A549 (cell line): ENCODE results near the gene TECPR2. TPM values are rescaled to one million over a fixed set of nuclear protein-coding genes. Genes with fewer than 3 reads are reported as not detected.

Experiments used
- ATAC-seq, 2 experiments: fragments of 200-7000 bp in 1 of 2; fragments of >200 bp in 1 of 2; cut with Nextera tagmentation in 1 of 2; cut with Tn5 transposase in 1 of 2; 3 replicates each; pipeline versions ENCODE4 v1.8.0 to v1.9.1; 2018 to 2020; ENCODE audit warnings: mild to moderate bottlenecking in 1 of 2, moderate library complexity in 1 of 2
- CTCF ChIA-PET: fragments of 300-600 bp; sonication (Branson Sonifier 250); formaldehyde crosslinking; extraction: SDS; loops from one replicate; lab custom pipeline; 2021; ENCODE audit warnings: antibody characterized with exemption, inconsistent platforms; lab: Yijun Ruan, JAX
- POLR2A ChIA-PET: fragments of 350-600 bp; formaldehyde crosslinking; extraction: SDS; loops from one replicate; lab custom pipeline; 2021; ENCODE audit warnings: antibody characterized with exemption, inconsistent platforms; lab: Yijun Ruan, JAX
- DNase-seq, 2 experiments: peaks; one replicate each; pipeline versions ENCODE4 v3.0.0 to v3.0.0-alpha.2; 2011 to 2016; ENCODE audit warnings: low read depth in 1 of 2, low spot score in 1 of 2
- FAIRE-seq: peaks from 2 replicates; lab custom pipeline; 2011; peaks lifted over from hg19 to GRCh38; lab: Jason Lieb, UNC
- H3K27ac ChIP-seq, 2 experiments: fragments of >200 bp; sonication (Bioruptor Twin); formaldehyde crosslinking; 3 replicates each; pipeline ENCODE4 v1.5.1; 2016 to 2017
- H3K4me1 ChIP-seq: fragments of >200 bp; sonication (Bioruptor Twin); formaldehyde crosslinking; 3 replicates; pipeline ENCODE4 v1.6.1; 2016
- H3K4me2 ChIP-seq: fragments of >200 bp; sonication (Bioruptor Twin); formaldehyde crosslinking; 3 replicates; pipeline ENCODE4 v1.6.1; 2016
- H3K4me3 ChIP-seq: fragments of >200 bp; sonication (Bioruptor Twin); formaldehyde crosslinking; 3 replicates; pipeline ENCODE4 v1.5.1; 2016
- H3K9me3 ChIP-seq: fragments of >200 bp; sonication (Bioruptor Twin); formaldehyde crosslinking; 3 replicates; pipeline ENCODE4 v1.6.1; 2016
- BCL3 ChIP-seq: fragments of >200 bp; sonication (Bioruptor Twin); formaldehyde crosslinking; IDR thresholded peaks from 3 replicates; pipeline ENCODE4 v1.6.1; 2016
- CEBPB ChIP-seq, 2 experiments: fragments of >200 bp in 1 of 2; sonication (Bioruptor Twin) in 1 of 2; formaldehyde crosslinking in 1 of 2; IDR thresholded peaks; 2 replicates each; pipeline ENCODE4 v1.6.1; 2012 to 2016
- CHD4 ChIP-seq: fragments of 200-600 bp; sonication (generic); IDR thresholded peaks from 2 replicates; pipeline ENCODE4 v1.6.1; 2016; ENCODE audit warnings: antibody characterized with exemption, mild to moderate bottlenecking, borderline replicate concordance
- CTCF ChIP-seq: fragments of >200 bp; sonication (Bioruptor Twin); formaldehyde crosslinking; IDR thresholded peaks from 3 replicates; pipeline ENCODE4 v1.5.1; 2016
- EHMT2 ChIP-seq: fragments of 200-600 bp; sonication (generic); IDR thresholded peaks from 2 replicates; pipeline ENCODE4 v1.6.1; 2016; ENCODE audit warnings: antibody characterized with exemption, low read depth, mild to moderate bottlenecking, moderate library complexity
- ELK1 ChIP-seq: fragments of 150-350 bp; IDR thresholded peaks from 2 replicates; pipeline ENCODE4 v1.6.1; 2014; ENCODE audit warnings: low read depth, mild to moderate bottlenecking, low read length
- EP300 ChIP-seq, 2 experiments: fragments of >200 bp; sonication (Bioruptor Twin); formaldehyde crosslinking; IDR thresholded peaks; 2 replicates in 1 of 2; 3 replicates in 1 of 2; pipeline ENCODE4 v1.6.1; 2016 to 2017
- ESRRA ChIP-seq: fragments of 150-350 bp; IDR thresholded peaks from 2 replicates; pipeline ENCODE4 v1.6.1; 2014; ENCODE audit warnings: mild to moderate bottlenecking, low read length, borderline replicate concordance
- HDAC2 ChIP-seq: fragments of 200-600 bp; sonication (generic); IDR thresholded peaks from 2 replicates; pipeline ENCODE4 v1.6.1; 2016
- HES2 ChIP-seq: fragments of >200 bp; sonication (Bioruptor Twin); formaldehyde crosslinking; IDR thresholded peaks from 2 replicates; pipeline ENCODE4 v1.6.1; 2016
- HOXB5 ChIP-seq: fragments of 250-450 bp; sonication (Bioruptor Pico); IDR thresholded peaks from 2 replicates; pipeline ENCODE4 v1.5.0; 2020; ENCODE audit warnings: mild to moderate bottlenecking, moderate library complexity
- JUN ChIP-seq, 2 experiments: fragments of >200 bp; sonication (Bioruptor Twin); formaldehyde crosslinking; IDR thresholded peaks; 2 replicates in 1 of 2; 3 replicates in 1 of 2; pipeline ENCODE4 v1.6.1; 2016 to 2017
- KDM1A ChIP-seq: fragments of 200-600 bp; sonication (generic); IDR thresholded peaks from 2 replicates; pipeline ENCODE4 v1.6.1; 2016; ENCODE audit warnings: low read depth, mild to moderate bottlenecking
- MAFK ChIP-seq: fragments of 450-650 bp; IDR thresholded peaks from 2 replicates; pipeline ENCODE4 v1.6.1; 2014; ENCODE audit not compliant: partially characterized antibody
- MAX ChIP-seq: IDR thresholded peaks from 2 replicates; pipeline ENCODE4 v1.6.1; 2012
- MYC ChIP-seq: IDR thresholded peaks from 2 replicates; pipeline ENCODE4 v1.6.1; 2012; ENCODE audit warnings: mild to moderate bottlenecking, inconsistent platforms, low read length, improper control_type of control experiment, borderline replicate concordance
- NR3C1 ChIP-seq: fragments of >200 bp; sonication (Bioruptor Twin); formaldehyde crosslinking; IDR thresholded peaks from 3 replicates; pipeline ENCODE4 v1.6.1; 2017
- PBX3 ChIP-seq: IDR thresholded peaks from 2 replicates; pipeline ENCODE4 v1.6.1; 2012
- POLR2A ChIP-seq: IDR thresholded peaks from 2 replicates; pipeline ENCODE4 v1.6.1; 2012; ENCODE audit warnings: mild to moderate bottlenecking, low read length
- POLR2AphosphoS2 ChIP-seq: conservative IDR thresholded peaks from 2 replicates; pipeline ENCODE4 v1.6.1; 2012; ENCODE audit warnings: low read length, improper control_type of control experiment, inconsistent platforms
- RAD21 ChIP-seq, 2 experiments: fragments of >200 bp in 1 of 2; sonication (Bioruptor Twin) in 1 of 2; formaldehyde crosslinking in 1 of 2; IDR thresholded peaks in 1 of 2; conservative IDR thresholded peaks in 1 of 2; 2 replicates in 1 of 2; 3 replicates in 1 of 2; pipeline ENCODE4 v1.6.1; 2012 to 2018; ENCODE audit warnings: inconsistent platforms in 1 of 2
- RCOR1 ChIP-seq: fragments of 150-350 bp; IDR thresholded peaks from 2 replicates; pipeline ENCODE4 v1.6.1; 2014; ENCODE audit warnings: antibody characterized with exemption, low read length, low read depth
- SMC3 ChIP-seq: fragments of >200 bp; sonication (Bioruptor Twin); formaldehyde crosslinking; IDR thresholded peaks from 3 replicates; pipeline ENCODE4 v1.6.1; 2018; ENCODE audit warnings: inconsistent platforms
- TP53 ChIP-seq: fragments of 250-450 bp; sonication (Bioruptor Pico); IDR thresholded peaks from 2 replicates; pipeline ENCODE4 v1.5.0; 2021; ENCODE audit warnings: mild to moderate bottlenecking, moderate library complexity
- USF2 ChIP-seq: fragments of 450-650 bp; IDR thresholded peaks from 2 replicates; pipeline ENCODE4 v1.6.1; 2014; ENCODE audit warnings: antibody characterized with exemption
- ZFP36 ChIP-seq: fragments of 450-650 bp; IDR thresholded peaks from 2 replicates; pipeline ENCODE4 v1.6.1; 2014; ENCODE audit warnings: borderline replicate concordance; ENCODE audit not compliant: partially characterized antibody
- WGBS: methylation state at CpG from one replicate; pipeline ENCODE4 v1.1.6; 2017; ENCODE audit errors: missing lambda C conversion rate; 5-methylcytosine and 5-hydroxymethylcytosine counted together
- polyA plus RNA-seq, 4 experiments: library from polyadenylated mRNA; depleted of rRNA in 3 of 4; stranded (reverse); fragments of >200 nt; fragmentation: RNase III in 1 of 4; extraction: RNeasy Plus Mini Kit Qiagen cat#74134 plus additional on column Dnase treatment in 1 of 4; gene quantifications; 2 replicates in 3 of 4; 3 replicates in 1 of 4; pipeline ENCODE4 v1.2.3, GENCODE V29; 2011 to 2017

Gene TECPR2
- polyA plus RNA-seq, 2 of the 4 experiments (the other 2 are of a cell fraction) = 5.9 to 7.6 TPM

GRCh38 chr14:102523569-102524450 lies 161.1 kb downstream of the TECPR2 start:
- 83% methylated on average over 33 of the region's 34 CpGs for WGBS
- peaks cover 32% of the 10 kb centered on the region for H3K4me1 ChIP-seq
- H3K27ac ChIP-seq = peak overlapping the region; percentile 79 to 83
- no peaks in the 10 kb centered on the region for H3K9me3 ChIP-seq
- DNase-seq = no peak
- FAIRE-seq = no peak
- H3K4me2 ChIP-seq = peak overlapping the region; percentile 76
- peak overlapping the region; percentile 16; the same call in 1 of the 3 replicates for H3K4me3 ChIP-seq
- no peak for TF ChIP-seq POLR2AphosphoS2
- no peak for TF ChIP-seq MYC
- no peak for TF ChIP-seq HES2
- TF ChIP-seq CEBPB (IDR thresholded peaks at IDR 0.05) = no peak
- TF ChIP-seq RCOR1 = no peak
- TF ChIP-seq MAX = no peak
- no peak for TF ChIP-seq ZFP36
- TF ChIP-seq NR3C1 = no peak
- TF ChIP-seq USF2 = no peak
- TF ChIP-seq PBX3 = no peak
- no peak for TF ChIP-seq ELK1
- TF ChIP-seq TP53 (CRISPR knock-in tag) = no peak
- TF ChIP-seq HOXB5 (CRISPR knock-in tag) = no peak
- TF ChIP-seq EHMT2 = no peak
- no peak for TF ChIP-seq MAFK
- TF ChIP-seq KDM1A = no peak
- POLR2A ChIA-PET = interaction anchor here (0.6 to 2.7 kb wide), 6 partner anchors 13 to 71 kb away, joined by 3 to 23 read pairs (median 6); partner anchors contain the start of gene ANKRD9
- CTCF ChIA-PET = interaction anchor here (0.7 to 3.4 kb wide), 31 partner anchors 9 to 817 kb away, joined by 3 to 49 read pairs (median 5); no protein-coding TSS in a partner anchor
- ATAC-seq = peak in 1 of 2 experiments; percentile 6; a peak in 4 of 6 replicates

- ChIA-PET POLR2A (interaction anchor here (0.6 to 2.7 kb wide), 11 partner anchors 12 to 458 kb away, joined by 3 to 23 read pairs (median 4); partner anchors contain the start of gene ANKRD9), CTCF (interaction anchor here (0.5 to 3.4 kb wide), 46 partner anchors 8 to 400 kb away, joined by 3 to 49 read pairs (median 4); no protein-coding TSS in a partner anchor)
- Histone ChIP-seq H3K4me2 (peak overlapping the region; percentile 83), H3K27ac (peak overlapping the region; percentile 85 to 88), H3K4me1 (peaks cover 32% of the 10 kb centered on the region), H3K4me3 (peak overlapping the region; percentile 51), H3K9me3 (no peaks in the 10 kb centered on the region)
- DNase-seq (peak; percentile 99), ATAC-seq (peak; percentile 94 to 97), FAIRE-seq (no peak)
- 2% methylated on average over 14 of the region's 32 CpGs for WGBS
- peak; percentile 93 for TF ChIP-seq SMC3
- TF ChIP-seq RAD21 (conservative IDR thresholded peaks at IDR 0.05 in 1 of 2, IDR thresholded peaks at IDR 0.05 in 1 of 2) = peak; percentile 85 to 89
- TF ChIP-seq ESRRA = no peak
- TF ChIP-seq EP300 (IDR thresholded peaks at IDR 0.05) = no peak
- peak; percentile 24; the same call in 1 of the 2 replicates for TF ChIP-seq PBX3
- TF ChIP-seq MAFK = peak; percentile 12
- TF ChIP-seq POLR2A = peak; percentile 94
- no peak for TF ChIP-seq TP53 (CRISPR knock-in tag)
- peak; percentile 26; the same call in 1 of the 2 replicates for TF ChIP-seq MYC
- peak; percentile 86; a peak in 3 of 5 replicates for TF ChIP-seq JUN (IDR thresholded peaks at IDR 0.05)
- no peak for TF ChIP-seq CHD4
- TF ChIP-seq HDAC2 = no peak
- TF ChIP-seq CTCF = peak; percentile 96
- peak; percentile 80; the same call in 2 of the 3 replicates for TF ChIP-seq BCL3
These were observed 161.9 kb downstream of the TECPR2 start for GRCh38 chr14:102524451-102525218.
